SK-N-SH (cell line): ENCODE data around the gene DYNC2H1. TPM values are rescaled to one million over a fixed set of nuclear protein-coding genes. Genes with fewer than 3 reads are reported as not detected.
A peak's percentile ranks its signal among the peaks of the same experiment; 100 is the strongest.

Source experiments
- CTCF ChIA-PET: fragments of 300-600, 350-600 bp; formaldehyde crosslinking; extraction: SDS; loops from one replicate; lab custom pipeline; 2021; lab: Yijun Ruan, JAX
- POLR2A ChIA-PET: fragments of 350-600 bp; sonication (Branson Sonifier 250); formaldehyde crosslinking; extraction: SDS; loops from one replicate; lab custom pipeline; 2020; ENCODE audit warnings: antibody characterized with exemption, inconsistent platforms; lab: Yijun Ruan, JAX
- DNase-seq: peaks from one replicate; pipeline ENCODE4 v3.0.0; 2012
- H2AFZ ChIP-seq: fragments of 200-600 bp; sonication (generic); 2 replicates; pipeline ENCODE4 v1.8.1; 2016; ENCODE audit warnings: antibody characterized with exemption, mild to moderate bottlenecking, low read depth
- H3F3A ChIP-seq: fragments of 200-600 bp; sonication (generic); replicated peaks from 2 replicates; pipeline ENCODE3; 2016; ENCODE audit warnings: antibody characterized with exemption, mild to moderate bottlenecking; ENCODE audit not compliant: insufficient read depth
- H3K27ac ChIP-seq, 2 experiments: fragments of 200-500 bp in 1 of 2; fragments of 200-600 bp in 1 of 2; sonication (Bioruptor generic) in 1 of 2; sonication (generic), shearing (Covaris generic) in 1 of 2; 2 replicates each; pipeline versions ENCODE4 v1.5.1 to v1.6.1; 2014 to 2016; ENCODE audit warnings: low read depth in 2 of 2, inconsistent platforms in 1 of 2, low read length in 1 of 2, mild to moderate bottlenecking in 1 of 2, mixed read lengths in 1 of 2
- H3K27me3 ChIP-seq: fragments of 200-600 bp; sonication (generic), shearing (Covaris generic); 2 replicates; pipeline ENCODE4 v1.6.1; 2016; ENCODE audit warnings: mixed run types; ENCODE audit not compliant: insufficient read depth
- H3K36me3 ChIP-seq, 2 experiments: fragments of 200-500 bp in 1 of 2; fragments of 200-600 bp in 1 of 2; sonication (Bioruptor generic) in 1 of 2; sonication (generic) in 1 of 2; replicated peaks in 1 of 2; 2 replicates each; pipeline versions ENCODE3 to v1.5.1; 2014 to 2016; ENCODE audit warnings: low read length in 1 of 2, mild to moderate bottlenecking in 1 of 2; ENCODE audit not compliant: insufficient read depth in 2 of 2, control insufficient read depth in 1 of 2
- H3K4me1 ChIP-seq, 2 experiments: fragments of 200-500 bp in 1 of 2; fragments of 200-600 bp in 1 of 2; sonication (Bioruptor generic) in 1 of 2; sonication (generic), shearing (Covaris generic) in 1 of 2; 2 replicates each; pipeline versions ENCODE4 v1.5.1 to v1.6.1; 2014 to 2016; ENCODE audit warnings: low read depth in 1 of 2, low read length in 1 of 2, mixed run types in 1 of 2; ENCODE audit not compliant: insufficient read depth in 2 of 2, control insufficient read depth in 1 of 2
- H3K4me2 ChIP-seq: fragments of 200-600 bp; sonication (generic), shearing (Covaris generic); 2 replicates; pipeline ENCODE4 v1.6.1; 2017; ENCODE audit warnings: mixed run types
- H3K4me3 ChIP-seq, 2 experiments: fragments of 200-500 bp in 1 of 2; fragments of 200-600 bp in 1 of 2; sonication (Bioruptor generic) in 1 of 2; sonication (generic), shearing (Covaris generic) in 1 of 2; 2 replicates each; pipeline versions ENCODE4 v1.5.1 to v1.8.1; 2014 to 2016; ENCODE audit warnings: low read depth in 2 of 2, inconsistent platforms in 1 of 2, low read length in 1 of 2, mild to moderate bottlenecking in 1 of 2, mixed read lengths in 1 of 2, moderate library complexity in 1 of 2
- H3K79me2 ChIP-seq: fragments of 200-600 bp; sonication (generic); 2 replicates; pipeline ENCODE4 v1.8.1; 2017; ENCODE audit warnings: mild to moderate bottlenecking; ENCODE audit not compliant: insufficient read depth
- H3K9ac ChIP-seq: fragments of 200-600 bp; sonication (generic); 2 replicates; pipeline ENCODE4 v1.6.1; 2017; ENCODE audit warnings: mixed run types
- H3K9me2 ChIP-seq: fragments of 200-600 bp; sonication (generic); 2 replicates; pipeline ENCODE4 v1.6.1; 2017; ENCODE audit warnings: mixed run types
- H3K9me3 ChIP-seq: fragments of 200-600 bp; sonication (generic); 2 replicates; pipeline ENCODE4 v1.6.1; 2017; ENCODE audit warnings: mixed run types, mild to moderate bottlenecking, moderate library complexity
- H4K20me1 ChIP-seq: fragments of 200-600 bp; sonication (generic); 2 replicates; pipeline ENCODE4 v1.6.1; 2017; ENCODE audit warnings: mild to moderate bottlenecking, mixed run types; ENCODE audit not compliant: insufficient read depth
- MXI1 ChIP-seq: IDR thresholded peaks from 2 replicates; pipeline ENCODE4 v1.6.1; 2012; ENCODE audit warnings: mild to moderate bottlenecking, low read depth, low read length, improper control_type of control experiment
- REST ChIP-seq: IDR thresholded peaks from 2 replicates; pipeline ENCODE4 v1.6.1; 2012; ENCODE audit warnings: mild to moderate bottlenecking, low read depth, low read length, moderate library complexity
- ZBTB33 ChIP-seq: IDR thresholded peaks from 2 replicates; pipeline ENCODE4 v1.4.0; 2012; ENCODE audit warnings: low read depth, borderline replicate concordance
- WGBS: methylation state at CpG from one replicate; pipeline ENCODE4 v1.1.6; 2017; ENCODE audit warnings: low lambda C conversion rate; 5-methylcytosine and 5-hydroxymethylcytosine counted together
- polyA plus RNA-seq, 3 experiments: library from polyadenylated mRNA; depleted of rRNA; stranded (reverse); fragments of >200 nt; gene quantifications; 2 replicates each; pipeline ENCODE4 v1.2.3, GENCODE V29; 2012

Gene DYNC2H1
- polyA plus RNA-seq, 1 of the 3 experiments (the other 2 are of a cell fraction), result 15.3 TPM

GRCh38 chr11:103108933-103109817, at the start of gene DYNC2H1 (continued):
- TF ChIP-seq REST, result peak; percentile 14; the same call in 1 of the 2 replicates

- Histone ChIP-seq H3K4me3 (no peak overlapping the region), H3K79me2 (peaks cover 4% of the 10 kb centered on the region; the same call in 1 of the 2 replicates), H3K27ac (no peak overlapping the region), H3K9ac (no peak overlapping the region), H4K20me1 (no peaks in the 10 kb centered on the region), H3K4me1 (no peaks in the 10 kb centered on the region; a peak in 1 of 4 replicates), H3K9me3 (no peaks in the 10 kb centered on the region), H2AFZ (no peak overlapping the region), H3K36me3 (peaks cover 77 to 90% of the 10 kb centered on the region in 2 experiments), H3K9me2 (no peaks in the 10 kb centered on the region; the same call in 1 of the 2 replicates), H3K4me2 (no peak overlapping the region), H3K27me3 (no peaks in the 10 kb centered on the region), H3F3A (peaks cover 22% of the 10 kb centered on the region)
- WGBS, result 97% methylated on average over 1 of the region's 1 CpG
- CTCF ChIA-PET, result interaction anchor here (1.2 kb wide), 1 partner anchor 10 kb away, joined by 3 read pairs; no protein-coding TSS in a partner anchor
- DNase-seq, result no peak
- TF ChIP-seq MXI1, result no peak
- POLR2A ChIA-PET, result no interaction called here
Measured at GRCh38 chr11:103061656-103062055, 47.6 kb upstream of the DYNC2H1 start.

GRCh38 chr11:103067118-103067517, 42.1 kb upstream of the DYNC2H1 start:
- CTCF ChIA-PET, result interaction anchor here (0.5 kb wide), 1 partner anchor 440 kb away, joined by 3 read pairs; no protein-coding TSS in a partner anchor
- Histone ChIP-seq H3K9ac (no peak overlapping the region), H3K9me3 (no peaks in the 10 kb centered on the region), H3K9me2 (no peaks in the 10 kb centered on the region; the same call in 1 of the 2 replicates), H3K79me2 (peaks cover 49% of the 10 kb centered on the region), H3K36me3 (peaks cover 81 to 83% of the 10 kb centered on the region in 2 experiments), H3K4me1 (no peaks in the 10 kb centered on the region; a peak in 1 of 4 replicates), H3K4me2 (no peak overlapping the region), H3F3A (peaks cover 6% of the 10 kb centered on the region), H4K20me1 (no peaks in the 10 kb centered on the region), H2AFZ (no peak overlapping the region), H3K27ac (no peak overlapping the region; a peak in 1 of 4 replicates), H3K4me3 (no peak overlapping the region), H3K27me3 (no peaks in the 10 kb centered on the region)
- POLR2A ChIA-PET, result no interaction called here
- WGBS, result 95% methylated on average over 1 of the region's 1 CpG
- TF ChIP-seq ZBTB33 (no peak), REST (no peak)
- no peak for DNase-seq
